Fibroblast of lung (primary cell): Measurements from ENCODE around the gene BCL6.

Experiments used
- EZH2 ChIP-seq: IDR thresholded peaks from 2 replicates; pipeline ENCODE4 v1.5.1; 2012; ENCODE audit warnings: low read length, control low read depth, mild to moderate bottlenecking; ENCODE audit errors: missing control alignments
- TF ChIP-seq, protein P1 (sequence below), 2 donors: IDR thresholded peaks in 1 of 2; conservative IDR thresholded peaks in 1 of 2; 1 replicate in 1 of 2; 2 replicates in 1 of 2; pipeline ENCODE4 v1.5.1; 2011 to 2012; ENCODE audit warnings: low read length in 2 of 2, control low read depth in 1 of 2, inconsistent platforms in 1 of 2, low read depth in 1 of 2, mild to moderate bottlenecking in 1 of 2

DNA sequence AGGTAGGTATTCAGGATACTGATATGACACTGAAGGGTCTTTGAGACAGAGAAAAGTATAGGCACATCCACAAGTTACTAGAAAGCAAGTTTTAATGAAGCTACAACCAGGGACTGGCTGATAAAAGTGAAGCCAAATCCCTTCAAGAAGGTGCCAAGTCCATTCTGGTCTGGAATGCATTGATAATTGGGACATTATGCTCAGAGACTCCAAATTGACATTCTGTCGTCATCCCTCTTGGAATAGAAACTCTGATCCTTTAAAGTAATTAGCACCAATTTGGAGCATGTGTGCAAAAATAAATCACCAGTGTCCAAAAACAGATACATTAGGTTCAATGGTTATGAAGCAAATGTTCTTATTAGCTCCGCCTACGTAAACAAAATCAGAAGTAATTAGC is 47.3 kb upstream of the BCL6 start:
- TF ChIP-seq, protein P1, sequence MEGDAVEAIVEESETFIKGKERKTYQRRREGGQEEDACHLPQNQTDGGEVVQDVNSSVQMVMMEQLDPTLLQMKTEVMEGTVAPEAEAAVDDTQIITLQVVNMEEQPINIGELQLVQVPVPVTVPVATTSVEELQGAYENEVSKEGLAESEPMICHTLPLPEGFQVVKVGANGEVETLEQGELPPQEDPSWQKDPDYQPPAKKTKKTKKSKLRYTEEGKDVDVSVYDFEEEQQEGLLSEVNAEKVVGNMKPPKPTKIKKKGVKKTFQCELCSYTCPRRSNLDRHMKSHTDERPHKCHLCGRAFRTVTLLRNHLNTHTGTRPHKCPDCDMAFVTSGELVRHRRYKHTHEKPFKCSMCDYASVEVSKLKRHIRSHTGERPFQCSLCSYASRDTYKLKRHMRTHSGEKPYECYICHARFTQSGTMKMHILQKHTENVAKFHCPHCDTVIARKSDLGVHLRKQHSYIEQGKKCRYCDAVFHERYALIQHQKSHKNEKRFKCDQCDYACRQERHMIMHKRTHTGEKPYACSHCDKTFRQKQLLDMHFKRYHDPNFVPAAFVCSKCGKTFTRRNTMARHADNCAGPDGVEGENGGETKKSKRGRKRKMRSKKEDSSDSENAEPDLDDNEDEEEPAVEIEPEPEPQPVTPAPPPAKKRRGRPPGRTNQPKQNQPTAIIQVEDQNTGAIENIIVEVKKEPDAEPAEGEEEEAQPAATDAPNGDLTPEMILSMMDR (conservative IDR thresholded peaks at IDR 0.05 in 1 of 2, IDR thresholded peaks at IDR 0.05 in 1 of 2; ENCODE audit: low read depth in 1 of 2, low read length in 2 of 2) = no peak
- no peak for TF ChIP-seq EZH2
